ENCODE data around the gene SCTR.

Gene SCTR

DNA sequence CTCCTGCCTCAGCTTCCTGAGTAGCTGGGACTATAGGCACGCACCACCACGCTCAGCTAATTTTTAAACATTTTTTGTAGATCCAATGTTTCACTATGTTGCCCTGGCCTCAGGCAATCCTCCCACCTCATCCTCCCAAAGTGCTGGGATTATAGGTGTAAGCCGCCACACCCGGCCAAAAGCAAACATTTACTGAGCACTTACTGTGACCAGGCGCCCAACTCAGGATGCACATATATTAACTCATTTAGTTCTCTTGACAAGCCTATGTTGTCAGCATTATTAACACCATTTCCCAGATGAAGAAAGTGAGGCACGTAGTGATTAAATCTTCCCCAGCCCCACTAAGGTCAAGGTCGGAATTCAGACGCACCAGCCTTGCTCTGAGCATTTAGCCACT lies 51.5 kb downstream of the SCTR start:
- DNase-seq, result no peak

DNA sequence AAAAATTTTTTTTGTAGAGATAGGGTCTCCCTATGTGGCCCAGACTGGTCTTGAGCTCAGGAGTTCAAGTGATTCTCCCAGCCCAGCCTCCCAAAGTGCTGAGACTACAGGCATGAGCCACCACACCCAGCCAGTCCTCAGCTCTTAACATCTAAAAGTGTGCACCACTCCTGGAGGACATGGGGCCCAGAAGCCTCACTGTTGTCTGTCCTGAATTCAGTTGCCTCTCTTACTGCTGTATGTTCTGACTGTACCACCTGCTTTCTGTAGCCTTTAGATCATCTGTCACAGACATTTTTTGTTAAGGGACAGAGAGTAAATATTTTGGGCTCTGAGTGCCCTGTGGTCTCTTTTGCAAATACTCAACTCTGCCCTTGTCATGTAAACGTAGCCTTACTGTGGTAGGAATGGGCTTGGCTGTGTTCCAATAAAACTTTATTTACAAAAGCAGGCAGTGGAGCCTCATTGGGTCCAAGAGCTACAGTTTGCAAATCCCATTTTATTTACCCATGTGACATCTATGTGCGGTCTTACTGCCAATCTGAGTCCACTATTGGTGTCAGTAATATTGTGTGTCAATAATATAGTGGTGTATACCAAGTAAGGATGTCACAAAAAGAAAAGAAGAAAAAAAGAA lies 54.5 kb downstream of the SCTR start:
- DNase-seq, result no peak

DNA sequence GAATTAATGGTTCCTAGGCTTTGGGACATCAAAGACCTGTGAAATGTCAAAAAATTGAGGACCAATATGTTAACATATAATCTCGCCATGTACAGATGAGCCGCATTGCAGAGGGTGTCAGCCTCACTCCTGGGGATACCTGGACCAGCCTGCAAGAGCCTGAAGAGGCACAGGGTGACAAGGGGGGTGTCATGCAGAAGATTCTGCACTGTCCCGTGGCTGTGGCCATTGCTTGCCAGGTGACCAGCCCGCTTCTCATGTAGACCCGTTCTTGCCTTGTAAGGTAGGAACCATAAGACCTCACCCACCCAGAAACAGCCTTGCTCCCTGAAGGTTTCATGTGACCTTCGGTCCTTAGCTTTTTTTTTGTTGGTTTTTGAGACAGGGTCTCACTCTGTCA lies 55.2 kb downstream of the SCTR start:
- DNase-seq, result no peak

DNA sequence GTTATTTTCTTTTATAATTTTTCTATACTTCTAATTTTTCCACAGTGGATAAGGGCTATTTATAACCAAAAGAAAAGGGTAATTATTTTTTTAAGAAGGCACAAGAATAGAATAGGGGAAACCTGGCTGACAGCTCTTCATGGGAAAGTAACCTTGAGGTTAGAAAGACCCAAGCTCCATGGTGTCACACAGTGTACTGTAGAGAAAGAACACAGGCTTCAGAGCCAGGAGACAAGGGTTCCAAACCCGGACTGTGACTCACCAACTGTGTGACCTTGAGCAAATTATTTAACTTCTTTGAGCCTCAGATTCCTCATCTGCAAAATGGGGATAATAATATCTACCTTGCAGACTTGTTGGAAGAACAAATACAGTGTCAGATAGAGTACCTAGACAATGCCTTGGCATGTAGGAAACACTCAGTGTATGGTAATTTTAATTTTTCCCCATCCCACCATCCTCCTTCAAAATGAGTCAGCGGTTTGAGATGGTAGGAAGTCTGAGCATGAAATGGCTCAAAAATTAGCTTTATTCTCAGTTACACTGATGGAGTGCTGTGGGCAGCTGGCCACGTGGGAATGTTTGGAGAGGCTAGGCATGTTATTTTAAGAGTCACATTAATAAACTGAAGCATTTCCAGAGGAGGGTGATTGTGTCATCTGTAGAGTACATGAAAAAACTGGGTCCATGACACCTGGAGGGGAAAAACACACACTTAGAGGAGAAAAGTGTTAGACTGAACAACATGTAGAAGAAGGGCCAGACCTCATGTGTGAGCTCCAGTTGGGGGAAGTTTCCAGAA lies 55.9 kb downstream of the SCTR start:
- no peak for DNase-seq

DNA sequence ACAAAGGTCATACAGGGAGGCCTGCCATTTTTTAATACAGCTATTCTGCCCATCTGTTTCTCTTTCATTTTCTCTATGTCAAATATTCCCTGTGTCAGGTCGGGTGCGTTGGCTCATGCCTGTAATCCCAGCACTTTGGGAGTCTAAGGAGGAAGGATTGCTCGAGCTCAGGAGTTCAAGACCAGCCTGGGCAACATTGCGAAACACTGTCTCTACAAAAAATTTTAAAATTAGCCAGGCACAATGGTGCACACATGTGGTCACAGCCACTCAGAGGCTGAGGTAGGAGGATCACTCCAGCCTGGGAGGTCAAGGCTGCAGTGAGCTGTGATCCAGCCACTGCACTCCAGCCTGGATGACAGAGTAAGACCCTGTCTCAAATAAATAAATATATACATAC lies 57.9 kb downstream of the SCTR start:
- DNase-seq, result no peak

DNA sequence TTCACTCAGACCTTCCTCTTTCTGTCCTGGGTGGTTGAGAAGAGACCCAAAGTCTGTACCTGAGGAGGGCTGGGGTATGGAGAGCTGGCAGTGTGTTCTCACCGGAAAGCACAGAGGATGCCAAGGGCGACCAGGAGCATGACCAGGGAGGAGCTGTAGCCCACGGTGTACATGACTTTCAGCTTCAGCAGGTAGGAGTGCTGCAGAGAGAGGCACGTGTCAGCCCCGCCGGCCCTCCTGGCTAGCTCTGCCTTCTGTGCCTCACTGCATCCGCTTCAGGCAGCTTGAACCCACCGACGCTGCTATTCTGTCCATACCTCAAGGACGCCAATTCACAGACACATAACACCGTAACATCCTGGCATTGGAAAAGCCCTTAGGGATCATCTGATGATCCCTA lies 58.6 kb downstream of the SCTR start:
- no peak for DNase-seq

DNA sequence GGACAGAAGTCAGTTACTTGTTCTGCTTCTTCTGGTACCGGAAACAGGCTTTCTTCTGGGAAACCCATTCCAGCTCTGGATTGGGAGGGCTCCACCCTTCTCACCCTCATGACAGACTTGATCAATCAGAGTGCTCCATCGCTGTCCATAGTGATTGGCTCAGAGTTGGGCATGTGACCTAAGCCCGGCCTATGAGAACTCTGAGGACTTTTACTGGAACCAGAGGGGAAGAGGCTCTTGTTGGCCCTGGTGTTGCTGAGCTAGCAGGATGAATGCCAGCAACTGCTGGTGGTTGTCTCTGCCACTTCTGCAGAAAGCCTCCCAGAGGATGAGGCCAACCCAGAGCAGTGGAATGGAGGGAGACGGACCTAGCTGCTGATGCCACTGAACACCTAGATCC lies 59.3 kb downstream of the SCTR start:
- DNase-seq, result no peak

DNA sequence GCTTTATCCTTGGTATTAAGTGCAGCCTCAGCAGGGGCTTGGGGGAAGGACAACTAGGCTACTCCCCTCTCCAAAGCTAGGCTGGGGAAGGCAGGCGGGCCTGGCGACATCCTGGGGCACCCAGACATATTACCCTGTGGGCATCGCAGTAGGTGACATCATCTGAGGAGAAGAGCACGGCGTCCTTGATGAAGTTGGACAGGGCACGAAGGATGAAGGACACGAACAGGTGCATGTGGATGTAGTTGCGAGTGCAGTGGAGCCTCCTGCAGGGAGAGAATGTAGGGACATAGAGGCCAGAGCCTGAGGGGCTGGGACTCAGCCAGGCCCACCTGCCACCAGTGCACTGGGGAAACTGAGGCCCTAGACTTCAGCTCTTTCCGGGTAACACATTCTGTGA lies 60.3 kb downstream of the SCTR start:
- DNase-seq, result no peak

DNA sequence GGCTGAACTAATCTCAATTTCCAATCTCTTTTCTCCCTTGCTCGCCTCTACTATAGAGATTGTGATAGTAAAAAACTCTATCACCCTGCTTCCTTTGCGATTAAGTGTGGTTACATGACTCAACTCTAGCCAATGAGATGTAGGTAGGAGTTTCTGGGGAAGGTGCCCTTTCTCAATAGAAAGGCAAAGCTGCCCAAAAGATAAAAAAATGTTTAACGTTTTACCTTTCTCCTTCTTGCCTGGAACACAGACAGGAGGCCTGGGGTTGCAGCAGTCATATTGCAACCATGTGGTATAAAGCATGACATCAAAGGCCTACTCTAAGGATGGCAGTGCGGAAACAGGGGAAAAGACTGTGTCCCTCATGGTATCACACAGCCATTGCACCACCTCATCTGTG lies 61.1 kb downstream of the SCTR start:
- DNase-seq, result no peak

DNA sequence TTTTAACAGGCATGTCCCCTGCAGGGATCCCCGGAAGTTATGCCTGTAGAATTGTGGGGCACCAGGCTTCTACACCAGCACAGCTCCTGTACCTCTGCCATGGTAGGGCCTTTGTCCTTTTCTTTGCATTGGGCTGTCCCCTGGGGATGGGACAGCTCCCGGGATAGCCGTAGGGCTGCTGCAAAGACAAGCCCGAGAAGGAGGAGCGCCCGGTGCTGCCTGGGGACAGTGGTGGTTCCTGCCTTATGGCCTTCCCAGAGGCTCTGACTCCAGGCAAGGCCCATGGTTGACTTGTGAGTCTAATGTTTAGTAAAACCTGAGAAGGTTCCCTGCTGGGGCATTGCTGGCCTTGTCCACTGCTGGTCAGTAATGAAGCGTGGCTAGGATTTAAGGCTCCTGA lies 61.7 kb downstream of the SCTR start:
- DNase-seq, result no peak

DNA sequence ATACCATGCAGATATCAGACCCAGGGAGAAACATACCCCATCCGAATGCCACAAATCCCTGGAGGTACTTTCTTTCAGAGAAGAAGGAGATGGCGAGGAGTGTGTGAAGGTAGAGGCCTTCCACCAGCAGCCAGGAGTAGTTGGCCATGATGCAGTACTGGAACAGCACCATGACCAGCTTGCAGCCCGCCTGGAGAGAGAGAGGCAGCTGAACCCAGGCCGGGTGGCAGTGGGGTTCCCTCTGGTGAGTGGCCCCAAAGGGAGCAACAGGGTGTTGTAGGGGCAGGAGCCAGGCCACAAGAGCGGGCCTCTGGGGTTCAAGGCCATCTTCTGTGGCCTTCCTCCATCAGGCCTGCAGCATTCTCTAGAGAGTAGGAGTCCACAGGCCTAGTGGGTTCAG lies 62.5 kb downstream of the SCTR start:
- no peak for DNase-seq

DNA sequence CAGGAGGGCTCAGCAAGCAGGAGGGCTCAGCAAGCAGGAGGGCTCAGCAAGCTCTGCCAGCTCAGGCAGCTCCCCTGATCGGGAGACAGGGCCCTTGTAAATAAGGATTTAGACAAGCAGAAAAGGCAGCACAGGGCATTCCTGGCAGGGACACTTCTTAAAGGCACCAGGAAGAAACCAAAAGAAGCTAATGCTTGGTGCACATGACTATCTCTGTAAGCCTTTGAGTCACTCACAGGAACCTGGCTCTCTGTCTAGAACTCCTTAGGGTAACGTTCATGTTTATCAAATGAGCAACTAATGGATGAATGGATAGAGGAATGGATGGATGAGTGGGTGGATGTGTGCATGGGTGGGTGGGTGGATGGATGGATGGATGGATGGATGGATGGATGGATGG lies 64.2 kb downstream of the SCTR start:
- DNase-seq, result no peak

DNA sequence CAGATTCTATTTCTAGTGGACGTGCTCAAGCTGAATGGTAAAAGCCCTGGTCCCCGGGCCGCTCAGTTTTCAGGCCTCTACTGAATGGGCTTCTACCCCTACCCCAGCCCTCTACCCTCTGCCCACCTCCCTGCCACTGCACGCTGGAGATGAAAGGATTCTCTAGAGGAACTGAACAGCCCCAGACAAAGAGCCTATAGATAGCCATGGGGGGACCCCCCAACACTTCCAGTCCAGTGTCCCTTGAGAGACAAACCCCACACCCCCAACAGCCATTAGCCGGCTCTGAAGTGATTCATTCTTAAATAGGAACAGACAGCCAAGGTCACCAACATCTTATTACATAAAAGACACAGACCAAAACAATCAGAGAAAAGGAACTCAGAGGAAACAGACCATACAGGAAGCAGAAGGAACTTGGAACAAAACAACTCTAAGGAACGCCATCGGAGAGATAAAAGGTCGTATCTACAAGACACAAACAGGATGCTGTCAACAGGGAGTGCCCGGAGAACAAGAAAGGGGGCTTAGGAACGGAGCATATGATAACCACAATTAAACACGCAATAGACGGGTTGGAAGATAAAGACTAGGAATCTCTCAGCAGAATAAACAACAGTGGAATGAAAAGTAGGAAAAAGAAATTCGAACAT lies 69.1 kb downstream of the SCTR start:
- no peak for DNase-seq

DNA sequence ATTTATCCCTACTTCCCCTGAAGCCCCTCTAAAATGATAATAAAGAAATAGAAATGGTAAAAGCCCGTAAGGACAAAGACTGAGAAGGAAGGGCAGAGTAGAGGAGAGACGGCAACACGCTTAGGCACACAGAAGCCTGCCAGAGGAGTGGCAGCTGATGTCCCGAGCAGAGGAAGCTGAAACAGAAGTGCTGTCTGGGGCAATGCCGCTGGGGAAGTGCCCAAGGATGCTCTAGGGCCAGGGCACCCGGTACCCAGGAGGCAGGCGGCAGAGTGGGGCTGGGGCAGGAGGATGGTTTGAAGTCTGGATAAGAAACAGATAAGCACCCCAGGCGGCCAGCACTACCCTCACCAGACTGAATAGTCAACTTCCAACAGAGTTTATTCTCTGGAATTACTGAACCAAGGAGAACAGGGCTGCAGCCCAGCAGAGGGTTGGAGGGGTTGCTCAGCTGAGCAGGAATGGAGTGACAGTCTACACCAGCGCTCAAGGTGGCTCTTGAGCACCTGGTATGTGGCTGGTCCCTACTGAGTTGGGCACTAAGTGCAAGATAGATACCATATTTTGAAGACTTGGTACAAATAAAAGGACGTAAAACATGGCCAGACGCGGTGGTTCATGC lies 70.2 kb downstream of the SCTR start:
- DNase-seq, result no peak

DNA sequence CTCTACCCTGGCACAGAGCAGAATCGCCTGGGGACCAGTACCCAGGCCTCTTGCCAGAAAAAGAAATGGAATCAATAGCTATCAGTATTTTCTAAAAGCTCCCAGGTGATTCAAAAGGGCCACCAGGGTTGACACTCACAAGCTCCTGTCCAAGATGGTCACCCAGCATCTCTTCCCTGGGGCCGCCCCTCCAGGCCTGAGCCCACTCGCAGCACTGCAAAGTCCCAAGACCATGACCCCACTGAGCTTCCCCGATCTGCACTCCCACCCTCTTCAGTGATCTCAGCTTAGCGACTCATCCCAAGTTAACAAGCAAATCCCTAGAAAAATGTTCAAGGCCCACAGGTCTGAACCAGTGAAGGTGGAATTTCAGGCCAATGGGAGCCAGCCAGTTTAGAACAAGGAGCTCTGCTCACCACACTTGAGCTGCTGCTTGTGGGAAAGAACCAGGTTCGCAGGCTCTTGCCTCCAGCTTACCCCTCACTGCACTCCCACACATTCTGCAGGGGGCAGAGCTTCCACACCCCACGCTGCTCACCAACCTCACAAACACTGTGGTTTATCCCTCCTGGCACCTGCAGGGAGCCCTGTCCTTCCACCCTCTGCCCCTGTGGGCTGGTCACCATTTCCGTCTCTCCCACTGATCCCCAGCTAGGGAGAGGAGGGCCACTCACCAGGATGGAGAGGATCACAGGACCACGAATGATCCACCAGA lies 72.8 kb downstream of the SCTR start:
- no peak for DNase-seq

DNA sequence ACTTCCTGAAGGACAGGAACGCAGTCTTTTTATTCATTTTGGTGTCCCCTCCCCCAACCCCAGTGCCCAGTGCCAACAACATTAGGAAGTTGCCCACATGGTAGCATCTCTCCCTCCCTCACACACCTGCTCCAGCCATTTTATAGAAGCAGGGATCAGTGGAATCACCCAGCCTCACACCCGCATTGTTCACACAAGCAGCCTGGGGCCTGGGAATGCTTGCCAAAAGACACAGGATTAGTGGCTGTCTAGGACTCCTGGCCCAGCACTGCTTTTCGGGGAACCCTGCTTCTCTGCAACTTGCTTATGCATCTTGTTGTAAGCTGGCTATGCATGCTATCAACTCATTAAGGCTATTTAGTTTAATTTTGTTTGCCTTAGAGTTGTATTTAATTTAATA lies 74.8 kb downstream of the SCTR start:
- no peak for DNase-seq

DNA sequence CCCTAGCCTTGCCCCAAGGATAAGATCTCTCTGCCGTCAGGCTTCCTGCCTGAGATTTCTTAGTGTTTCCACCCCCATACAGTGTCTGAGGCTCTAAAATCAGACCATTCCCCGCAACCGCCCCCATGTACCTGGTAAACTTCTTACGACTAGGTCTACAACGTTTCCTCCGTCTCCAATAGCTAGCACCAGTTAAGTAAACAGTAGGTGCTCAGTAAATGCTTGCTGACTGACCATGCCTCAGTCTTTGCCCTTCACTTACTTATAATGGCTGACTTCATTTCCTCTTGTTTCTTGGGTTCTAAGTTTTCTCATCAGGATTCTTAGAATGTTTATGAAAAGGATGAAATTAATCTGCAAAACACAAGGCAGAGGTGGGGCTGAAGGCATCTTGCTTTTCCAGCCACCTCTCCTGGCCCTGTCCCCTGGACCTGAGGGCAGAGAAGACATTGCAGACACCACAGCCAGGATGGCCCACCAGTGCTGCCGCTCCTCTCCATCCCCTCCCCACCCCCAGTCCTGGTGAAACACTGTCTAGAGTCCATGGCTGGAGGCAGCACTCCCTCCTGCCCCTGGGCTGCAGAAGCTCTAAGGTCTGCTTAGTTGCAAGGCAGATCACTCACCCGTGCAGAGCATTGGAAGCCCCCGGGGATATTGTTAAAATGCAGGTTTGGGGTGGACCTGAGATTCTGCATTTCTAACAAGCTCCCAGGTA lies 75.7 kb downstream of the SCTR start:
- DNase-seq, result no peak

DNA sequence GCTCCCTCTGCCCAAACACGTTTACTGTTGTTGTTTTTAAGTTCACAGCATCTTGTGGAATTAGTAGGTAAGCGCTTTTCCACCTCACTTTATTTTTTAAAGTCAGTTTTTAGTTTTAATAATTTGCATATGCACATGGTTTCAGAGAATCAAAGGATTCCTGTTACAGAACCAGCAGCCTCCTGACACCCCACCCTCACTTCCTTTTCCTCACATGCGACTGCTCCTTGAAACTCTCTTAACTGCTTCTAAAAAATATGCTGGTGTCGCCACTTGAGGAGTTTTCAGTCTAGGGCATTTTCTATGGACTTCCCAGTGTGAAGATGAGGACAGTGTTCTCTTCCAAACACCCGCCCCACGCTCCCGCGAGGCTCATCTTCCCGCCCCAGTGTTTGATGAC lies 78.2 kb downstream of the SCTR start:
- DNase-seq, result no peak

DNA sequence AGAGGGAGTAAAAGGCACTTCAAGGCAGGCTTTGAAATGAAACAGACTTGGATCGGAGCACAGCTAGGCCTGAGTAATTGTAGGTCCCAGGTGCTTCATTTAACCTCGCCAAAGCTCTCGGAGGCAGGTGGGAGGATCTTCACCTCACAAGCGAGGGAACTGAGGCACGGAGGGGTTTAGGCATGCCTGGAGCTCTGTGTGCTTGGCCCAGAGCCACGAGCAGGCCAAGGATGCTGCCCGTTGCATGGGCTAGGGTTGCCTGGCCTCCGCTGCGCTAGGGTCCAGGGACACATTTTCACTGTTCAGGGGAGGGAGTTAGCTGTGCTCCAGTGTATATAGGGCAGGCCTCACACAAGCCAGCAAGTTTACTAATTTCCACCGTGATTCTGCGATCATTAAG lies 81.4 kb downstream of the SCTR start:
- DNase-seq, result no peak

DNA sequence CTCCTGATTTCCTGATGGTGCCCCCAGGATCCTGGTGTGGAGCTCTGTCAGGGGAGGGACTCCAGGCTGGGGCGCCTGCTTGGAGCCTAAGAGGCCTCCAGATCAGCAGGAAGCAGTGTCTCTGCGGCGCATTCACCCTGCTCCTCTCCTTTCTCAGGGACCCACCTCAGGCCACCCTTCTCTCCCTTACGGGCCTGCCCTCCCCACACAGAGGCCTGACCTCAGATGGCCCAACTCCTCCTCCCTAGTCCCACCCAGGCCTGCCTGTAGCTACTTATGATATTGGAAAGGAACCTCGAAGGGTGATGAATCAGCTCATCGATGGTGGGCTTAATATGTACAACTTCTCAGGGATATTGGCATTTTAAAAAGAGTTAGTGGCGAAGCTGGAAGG lies 82.1 kb downstream of the SCTR start:
- DNase-seq, result no peak

DNA sequence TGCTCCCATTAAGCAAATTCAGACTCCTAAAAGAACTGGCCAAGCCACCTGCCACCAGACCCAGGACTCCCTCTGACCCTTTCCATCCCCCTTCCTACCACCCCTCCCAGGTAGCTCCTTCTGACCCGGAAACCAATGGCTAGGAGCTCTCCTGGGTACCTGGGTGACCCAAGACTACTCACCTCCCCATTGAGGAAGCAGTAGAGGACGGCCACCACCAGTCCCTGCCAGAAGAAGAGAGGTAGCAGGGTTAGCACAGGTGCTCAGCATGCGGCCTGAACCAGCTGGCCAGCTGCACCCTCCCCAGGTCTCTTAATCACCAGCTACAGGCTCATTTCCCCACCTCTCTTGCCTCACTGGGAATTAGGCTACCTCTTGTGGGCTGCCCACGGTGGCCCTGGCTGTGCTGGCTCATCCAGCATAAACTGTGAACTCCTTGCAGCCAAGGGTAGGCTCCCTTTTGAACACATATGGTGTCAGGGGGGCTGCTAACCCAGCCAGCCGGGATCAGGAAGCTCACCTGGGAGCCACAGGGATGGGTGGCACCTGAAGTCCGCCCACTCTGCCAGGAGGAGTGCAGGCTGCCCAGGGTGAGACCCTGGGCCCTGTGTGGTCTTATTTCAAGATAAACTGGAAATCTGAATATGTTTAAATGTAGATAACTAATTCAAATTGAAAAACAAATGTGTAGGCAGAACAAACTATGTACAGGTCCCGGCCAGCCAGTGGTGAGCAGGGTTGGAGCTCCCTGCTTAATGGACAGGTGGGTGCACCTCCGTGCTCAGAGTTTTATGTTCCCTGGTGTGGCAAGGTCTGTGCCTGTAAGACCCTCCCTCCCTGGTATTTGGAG lies 82.7 kb downstream of the SCTR start:
- DNase-seq, result no peak

DNA sequence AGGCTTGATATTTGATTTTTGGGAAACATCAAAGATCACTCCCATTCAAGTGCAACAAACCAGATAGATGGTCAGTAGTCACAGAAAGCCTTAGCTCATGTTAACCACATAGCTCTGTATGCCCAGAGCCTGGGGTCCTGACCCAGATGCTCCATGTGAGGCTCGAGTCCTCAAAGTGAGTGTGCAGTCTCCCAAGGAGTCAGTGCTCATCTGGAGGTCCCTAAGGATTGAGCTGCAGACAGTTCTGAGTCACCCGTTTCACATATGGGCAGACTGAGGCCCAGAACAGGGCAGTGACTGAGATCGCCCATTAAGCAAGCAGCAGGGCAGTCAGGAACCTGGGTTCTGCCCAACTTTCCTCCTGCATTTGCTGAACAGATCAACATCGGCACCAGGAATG lies 83.4 kb downstream of the SCTR start:
- DNase-seq, result no peak

Data from NCI-H1048 (cell line).